ENCODE data around the gene PRR12.
"Not testable (repeated sequence)": the region's sequence is repeated elsewhere in the genome, so short reads cannot be mapped to it uniquely, and the experiment has no call there.

Gene PRR12

GRCh38 chr19:49624967-49625910, 34.3 kb downstream of the PRR12 start:
- DNase-seq (ENCODE audit: low read depth) = no peak

- no peak for DNase-seq (ENCODE audit: low read depth)
Measured at GRCh38 chr19:49626226-49626625, 35.2 kb downstream of the PRR12 start.

DNA sequence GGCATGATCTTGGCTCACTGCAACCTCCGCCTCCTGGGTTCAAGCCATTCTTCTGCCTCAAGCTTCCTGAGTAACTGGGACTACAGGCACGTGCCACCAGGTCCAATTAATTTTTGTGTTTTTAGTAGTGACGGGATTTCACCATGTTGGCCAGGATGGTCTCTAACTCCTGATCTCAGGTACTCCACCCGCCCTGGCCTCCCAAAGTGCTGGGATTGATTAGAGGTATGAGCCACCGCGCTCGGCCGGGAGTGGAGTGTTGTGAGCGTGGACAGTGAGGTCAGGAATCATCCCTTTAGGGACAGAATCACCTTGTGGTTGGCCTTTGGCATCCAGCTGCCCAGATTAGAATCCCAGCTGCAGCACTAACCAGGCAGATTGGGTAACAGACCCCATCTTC, 38.7 kb downstream of the PRR12 start:
- no peak for DNase-seq (ENCODE audit: low read depth)

DNA sequence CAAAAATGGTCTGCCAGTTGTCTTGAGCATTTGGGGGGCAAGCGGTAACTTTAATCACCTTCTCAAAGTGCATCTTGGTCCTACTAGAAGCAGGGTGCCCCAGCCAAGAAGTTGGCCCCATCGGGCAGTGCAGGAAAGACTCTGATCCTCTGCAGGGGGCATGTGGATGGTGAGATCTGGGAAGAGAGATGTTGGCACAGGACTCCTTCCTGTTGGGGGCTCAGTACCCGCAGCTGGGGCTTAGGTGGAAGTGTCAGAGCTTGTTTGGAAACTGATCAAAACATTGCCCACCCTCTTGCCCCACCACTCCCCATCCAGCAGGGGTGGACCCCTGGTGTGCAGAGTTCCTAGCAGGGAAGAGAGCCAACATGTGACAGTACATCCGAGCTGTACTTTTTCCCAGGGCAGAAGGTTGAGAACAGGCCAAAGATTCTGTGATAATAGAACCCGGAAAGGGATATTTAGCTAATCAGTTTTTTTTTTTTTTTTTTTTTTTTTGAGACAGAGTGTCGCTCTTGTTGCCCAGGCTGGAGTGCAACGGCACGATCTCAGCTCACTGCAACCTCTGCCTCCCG, 40.1 kb downstream of the PRR12 start:
- no peak for DNase-seq (ENCODE audit: low read depth)

DNA sequence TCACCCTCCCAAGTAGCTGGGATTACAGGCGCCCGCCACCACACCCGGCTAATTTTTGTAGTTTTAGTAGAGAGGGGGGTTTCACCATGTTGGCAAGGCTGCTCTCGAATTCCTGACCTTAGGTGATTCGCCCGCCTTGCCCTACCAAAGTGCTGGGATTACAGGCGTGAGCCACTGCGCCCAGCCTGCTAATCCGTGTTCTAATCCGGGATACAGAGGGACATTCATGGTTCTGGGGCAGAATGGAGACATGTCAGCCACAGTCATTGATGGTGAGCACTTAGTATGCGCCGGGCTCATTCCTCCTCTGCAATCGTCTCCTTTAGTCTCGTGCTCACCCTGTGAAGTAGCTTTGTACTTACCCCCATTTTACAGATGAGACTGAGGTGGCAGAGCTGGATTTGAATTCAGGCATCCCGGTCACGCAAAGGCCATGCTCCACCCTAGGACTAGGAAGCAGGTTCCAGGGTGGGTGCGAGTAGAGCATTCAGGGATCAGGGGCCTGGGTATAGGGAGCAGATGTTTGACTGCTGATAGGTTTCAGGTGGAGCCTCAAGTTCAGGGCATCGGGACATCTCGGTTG, 40.7 kb downstream of the PRR12 start:
- no peak for DNase-seq (ENCODE audit: low read depth)

GRCh38 chr19:49632576-49632975, 41.6 kb downstream of the PRR12 start:
- DNase-seq (ENCODE audit: low read depth) = no peak

GRCh38 chr19:49633273-49633672, 42.3 kb downstream of the PRR12 start:
- DNase-seq (ENCODE audit: low read depth) = not testable (repeated sequence)

DNA sequence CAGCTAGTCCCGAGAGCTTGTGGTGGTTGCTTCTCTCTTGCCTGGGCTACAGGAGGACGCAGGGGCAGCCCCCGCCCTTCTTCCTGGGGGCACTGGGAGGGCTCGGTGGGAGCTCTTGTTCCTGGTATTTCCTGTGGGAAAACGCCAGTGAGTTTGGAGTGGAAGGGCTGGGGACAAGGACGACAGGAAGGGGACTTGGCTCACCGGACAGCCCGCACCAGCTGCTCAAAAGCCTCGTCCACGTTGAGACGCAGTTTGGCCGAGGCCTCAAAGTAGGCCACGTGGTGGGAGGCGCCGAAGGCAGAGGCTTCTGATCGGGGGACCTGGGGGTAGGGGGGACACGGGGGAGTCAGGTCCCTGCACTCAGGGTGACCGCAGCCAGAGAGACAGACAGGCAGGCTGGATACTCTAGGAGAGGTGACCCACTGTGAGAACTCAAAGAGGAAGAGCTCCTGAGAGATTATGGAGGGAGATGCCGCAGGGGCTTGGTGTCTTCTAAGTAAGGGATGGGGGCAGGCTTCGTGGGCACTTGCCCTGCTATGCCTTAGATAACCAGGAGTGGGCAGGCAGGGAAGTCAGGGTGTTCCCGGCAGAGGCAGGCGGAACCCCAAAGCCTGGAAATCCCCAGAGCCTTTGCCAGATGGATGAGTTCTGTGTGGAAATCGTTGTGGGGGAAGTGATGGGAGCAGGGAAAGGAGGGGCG, 44.7 kb downstream of the PRR12 start:
- DNase-seq (ENCODE audit: low read depth) = no peak

DNA sequence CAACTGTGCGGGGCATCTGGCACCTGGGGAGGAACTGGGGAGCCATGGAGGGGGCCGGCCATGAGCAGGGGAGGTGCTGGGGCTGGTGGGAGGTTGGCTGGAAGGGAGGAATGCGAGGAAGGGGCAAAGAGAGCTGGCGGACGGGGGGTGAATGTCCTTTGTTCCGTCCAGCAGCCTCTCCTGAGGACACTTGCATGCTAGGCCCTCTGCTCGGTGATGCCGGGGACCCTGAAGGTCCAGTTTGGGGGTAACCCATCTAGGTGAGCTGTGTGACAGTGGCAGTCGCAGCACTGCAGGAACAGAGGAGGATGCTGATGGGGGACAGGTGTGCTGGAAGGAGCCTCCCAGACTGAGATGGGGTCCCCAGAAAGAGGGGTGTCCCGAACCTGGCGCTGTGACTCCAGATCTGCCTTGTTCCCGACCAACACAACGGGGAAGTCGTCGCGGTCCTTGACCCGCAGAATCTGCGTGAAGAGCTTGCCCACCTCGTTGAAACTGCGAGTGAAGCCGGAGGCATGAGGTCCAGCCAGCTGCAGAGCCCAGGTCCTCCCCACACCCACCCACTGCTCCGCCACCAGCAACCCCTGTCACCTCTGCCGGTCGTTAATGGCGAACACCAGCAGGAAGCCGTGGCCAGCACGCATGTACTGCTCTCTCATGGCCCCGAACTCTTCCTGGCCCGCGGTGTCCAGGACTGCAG, 45.4 kb downstream of the PRR12 start:
- no peak for DNase-seq (ENCODE audit: low read depth)

DNA sequence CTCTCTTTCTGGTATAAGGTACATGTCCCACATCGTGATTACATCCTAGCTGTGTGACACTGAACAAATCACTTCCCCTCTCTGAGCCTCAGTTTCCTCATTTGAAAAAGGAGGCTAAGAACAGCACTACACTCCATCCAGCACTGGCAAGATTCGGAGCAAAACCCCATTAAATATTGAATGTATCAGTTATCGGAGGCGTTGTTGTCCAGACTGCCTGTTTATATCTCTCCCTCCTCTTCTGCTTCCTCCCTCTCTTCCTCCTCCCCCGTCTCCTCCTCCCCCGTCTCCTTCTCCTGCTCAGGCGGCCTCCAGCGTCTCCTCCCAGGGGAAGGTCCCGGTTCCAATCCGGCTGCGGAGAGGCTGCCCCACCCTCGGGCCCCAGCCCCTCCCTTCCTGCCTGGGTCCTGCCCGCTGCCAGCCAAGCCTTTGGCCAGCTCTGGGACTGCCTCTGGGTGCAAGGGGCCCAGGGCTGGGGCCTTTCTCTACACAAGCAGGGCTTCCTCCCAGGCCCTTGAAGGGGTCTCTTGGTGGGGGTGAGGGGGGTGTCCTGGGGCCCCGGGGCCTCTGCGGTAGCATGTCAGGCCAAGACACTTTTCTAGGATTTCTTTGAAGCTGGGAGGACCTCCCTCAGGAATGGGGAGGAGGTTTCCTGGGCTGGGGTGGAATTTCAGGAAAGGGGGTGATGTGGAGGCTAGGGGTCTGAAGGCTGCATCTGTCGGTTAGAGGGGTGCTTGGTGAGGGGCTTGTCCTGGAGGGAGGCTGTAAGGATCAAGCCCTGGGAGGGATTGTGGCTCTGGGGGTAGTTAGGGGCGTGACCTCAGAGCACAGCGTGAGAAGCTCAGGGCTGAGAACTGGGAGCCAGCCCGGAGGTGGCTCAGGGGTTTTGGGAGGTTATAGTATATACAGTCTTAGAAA, 47.1 kb downstream of the PRR12 start:
- DNase-seq (ENCODE audit: low read depth) = no peak

- DNase-seq (ENCODE audit: low read depth) = no peak
Measured at GRCh38 chr19:49639401-49640112, 48.6 kb downstream of the PRR12 start.

GRCh38 chr19:49640113-49640898, 49.3 kb downstream of the PRR12 start, which contains the start of gene RRAS:
Gene RRAS (minus strand): TSS chr19:49640143. CDS start chr19:49640098, 45 bp downstream.
- peak; percentile 98 for DNase-seq (ENCODE audit: low read depth)

DNA sequence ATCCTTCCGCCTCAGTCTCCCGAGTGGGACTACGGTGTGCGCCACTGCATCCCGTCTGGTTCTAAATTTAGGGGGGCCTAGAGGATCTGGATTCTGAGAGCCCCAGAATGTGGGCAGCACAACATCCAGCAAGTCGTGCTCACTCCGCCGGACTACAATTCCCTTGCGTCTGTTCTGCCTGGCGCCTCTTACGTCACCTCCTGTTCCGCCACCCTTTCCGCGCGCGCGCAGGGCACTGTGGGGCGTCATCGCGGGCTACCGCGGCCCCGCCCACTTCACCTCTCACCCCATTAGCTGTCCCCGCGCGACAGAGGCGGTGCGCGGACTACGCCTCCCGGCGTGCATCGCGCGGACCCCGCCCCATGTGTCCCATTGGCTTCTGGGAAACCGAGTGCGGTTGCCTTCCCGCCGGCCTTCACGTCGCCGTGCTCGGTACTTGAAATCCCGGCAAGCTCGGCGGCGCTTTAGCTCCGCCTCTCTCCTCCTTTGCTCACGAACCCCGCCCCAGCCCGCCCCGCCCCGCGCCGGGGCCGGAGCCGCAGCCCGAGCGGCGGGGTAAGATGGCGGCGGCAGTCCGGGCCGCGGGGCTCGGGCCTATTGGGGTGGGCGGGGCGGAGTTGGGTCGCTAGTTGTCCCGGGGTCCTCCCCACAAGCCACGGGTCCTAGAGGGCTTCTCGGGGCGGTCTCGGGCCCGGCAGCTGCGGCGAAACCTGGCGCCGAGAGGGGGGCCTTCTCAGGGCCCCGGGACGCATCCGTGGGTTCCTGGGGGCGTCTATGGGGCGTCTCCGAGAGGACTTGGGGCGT, 50.9 kb downstream of the PRR12 start, which contains the start of gene SCAF1:
TSS of gene SCAF1 (plus strand) at position 522 of the 804 bp plus-strand sequence. CDS start 2,818 bp downstream, outside the sequence.
- peak; percentile 95 for DNase-seq (ENCODE audit: low read depth)

GRCh38 chr19:49642492-49643035, 51.6 kb downstream of the PRR12 start:
- no peak for DNase-seq (ENCODE audit: low read depth)

GRCh38 chr19:49643466-49643865, 52.5 kb downstream of the PRR12 start:
- no peak for DNase-seq (ENCODE audit: low read depth)

DNA sequence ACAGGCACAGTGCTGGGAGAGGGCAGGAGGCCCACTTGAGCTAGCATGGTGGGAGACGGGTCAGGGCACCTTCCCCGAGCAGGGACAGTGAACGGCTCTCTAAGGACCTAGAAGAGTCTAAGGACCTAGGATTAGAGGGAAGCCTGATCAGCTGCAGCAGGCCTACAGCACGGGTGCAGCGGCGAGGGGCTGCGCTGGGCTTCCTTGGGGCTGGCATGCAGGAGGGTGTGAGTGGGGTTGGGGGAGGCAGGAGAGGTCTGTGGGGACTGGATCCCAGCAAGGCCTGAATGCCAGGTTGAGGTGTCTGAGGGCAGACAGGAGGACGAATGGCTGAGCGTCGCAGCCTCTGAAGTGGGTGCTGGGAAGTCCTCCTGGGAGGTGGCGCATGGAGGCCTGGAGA, 54.6 kb downstream of the PRR12 start:
- no peak for DNase-seq (ENCODE audit: low read depth)

- DNase-seq (ENCODE audit: low read depth) = no peak
Measured at GRCh38 chr19:49645995-49646394, 55.0 kb downstream of the PRR12 start.

DNA sequence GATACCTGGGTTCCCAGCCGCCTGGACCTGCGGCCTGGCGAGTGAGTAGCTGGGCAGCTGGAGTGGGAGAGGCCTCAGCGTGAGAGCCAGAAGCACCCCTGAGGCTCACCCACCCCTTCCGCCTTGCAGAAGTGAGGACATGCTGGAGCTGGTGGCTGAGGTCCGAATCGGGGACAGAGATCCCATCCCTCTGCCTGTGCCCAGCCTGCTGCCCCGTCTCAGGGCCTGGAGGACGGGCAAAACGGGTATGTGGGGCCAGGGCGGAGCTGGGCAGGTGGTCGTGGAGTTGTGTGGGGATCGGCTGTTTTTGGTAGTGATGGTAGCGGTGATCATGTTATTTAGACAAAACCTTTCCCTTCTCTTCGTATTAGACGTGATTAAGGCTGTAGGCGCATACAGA, 55.6 kb downstream of the PRR12 start:
- DNase-seq (ENCODE audit: low read depth) = no peak
